Ovary (tissue), 9 donors: ENCODE data around the gene SUOX. TPM values are rescaled to one million over a fixed set of nuclear protein-coding genes. Genes with fewer than 3 reads are reported as not detected.
"Not testable (repeated sequence)": the region's sequence is repeated elsewhere in the genome, so short reads cannot be mapped to it uniquely, and the experiment has no call there.

Experiments
- DNase-seq, 5 donors: peaks; one replicate each; pipeline ENCODE4 v3.0.0-alpha.2; 2019 to 2020
- H3K27ac ChIP-seq, 2 donors: fragments of 200-600 bp; one replicate each; pipeline versions ENCODE4 v1.5.1 to v1.8.0; 2019 to 2022
- H3K27me3 ChIP-seq: fragments of 200-600 bp; one replicate; pipeline ENCODE4 v1.8.0; 2022
- H3K36me3 ChIP-seq: fragments of 200-600 bp; sonication (generic); one replicate; pipeline ENCODE4 v1.5.1; 2019
- H3K4me1 ChIP-seq: one replicate; pipeline ENCODE4 v1.8.1; 2013; ENCODE audit warnings: mild to moderate bottlenecking, moderate library complexity; ENCODE audit not compliant: insufficient read depth
- H3K4me3 ChIP-seq: fragments of 200-600 bp; sonication (generic); one replicate; pipeline ENCODE4 v1.5.1; 2017
- H3K9me3 ChIP-seq, 2 donors: fragments of 200-600 bp in 1 of 2; sonication (generic) in 1 of 2; one replicate each; pipeline versions ENCODE4 v1.5.1 to v1.8.1; 2013 to 2019; ENCODE audit warnings: mild to moderate bottlenecking in 1 of 2, moderate library complexity in 1 of 2
- EP300 ChIP-seq: sonication (generic); formaldehyde crosslinking; IDR thresholded peaks from one replicate; pipeline ENCODE4 v1.6.1; 2017; ENCODE audit warnings: antibody characterized with exemption
- POLR2A ChIP-seq: fragments of 450-650 bp; IDR thresholded peaks from one replicate; pipeline ENCODE4 v1.6.1; 2017; ENCODE audit warnings: antibody characterized with exemption, mild to moderate bottlenecking, moderate library complexity
- WGBS, 3 donors: extraction: QIAGEN DNeasy Blood & Tissue Kit in 1 of 3; methylation state at CpG; one replicate each; pipeline versions ENCODE4 v1.1.5 to v1.1.7; 2013 to 2017; 5-methylcytosine and 5-hydroxymethylcytosine counted together
- intact Hi-C, 4 donors: fragments of 100-400 bp; cut with DNase I; formaldehyde crosslinking; loops; one replicate each; pipeline versions ENCODE4 v1.11.0 to v1.15.1; 2022 to 2023
- polyA plus RNA-seq, 2 donors: library from polyadenylated mRNA; stranded (reverse); fragments of 200-250 nt in 1 of 2; fragments of 350-450 nt in 1 of 2; fragmentation: Illumina TruSeq in 1 of 2; extraction: RNeasy Lipid Tissue Mini Kit (QIAGEN cat#74804) in 1 of 2; gene quantifications; one replicate each; pipeline ENCODE4 v1.2.3, GENCODE V29; 2013 to 2014
- total RNA-seq, 7 donors: library from RNA; depleted of rRNA in 2 of 7; stranded (reverse); fragments of >200 nt in 2 of 7; fragmentation: NEBNext Ultra II Directional in 3 of 7; extraction: Animal tissue kit (Norgen Biotek cat#: 25700) in 3 of 7; gene quantifications; one replicate each; pipeline versions ENCODE4 v1.1.0 to v1.2.4, GENCODE V29; 2016 to 2023
- TF ChIP-seq, protein P1 (sequence below), 3 donors: fragments of 450-650 bp in 2 of 3; fragments of 200-600 bp in 1 of 3; IDR thresholded peaks; one replicate each; pipeline versions ENCODE4 v1.5.1 to v1.8.0; 2016 to 2022; ENCODE audit warnings: antibody characterized with exemption in 3 of 3, mild to moderate bottlenecking in 1 of 3
- donor health status: DM: no; HTN: no; CAD: no; lungs with moderate emphysema.
- donor health status: DM: no; HTN: no; CAD: no.
- donor health status: Bipolar disorder and iron deficiency.
- donor health status: DM: yes; HTN: yes; CAD: no.
- donor health status: DM: no; HTN: no; CAD: no.
- donor health status: DM: yes; HTN: yes; CAD: no.

Gene SUOX
- total and polyA plus RNA-seq, 9 donors: 18.0 to 39.4 (median 31.9) TPM

DNA sequence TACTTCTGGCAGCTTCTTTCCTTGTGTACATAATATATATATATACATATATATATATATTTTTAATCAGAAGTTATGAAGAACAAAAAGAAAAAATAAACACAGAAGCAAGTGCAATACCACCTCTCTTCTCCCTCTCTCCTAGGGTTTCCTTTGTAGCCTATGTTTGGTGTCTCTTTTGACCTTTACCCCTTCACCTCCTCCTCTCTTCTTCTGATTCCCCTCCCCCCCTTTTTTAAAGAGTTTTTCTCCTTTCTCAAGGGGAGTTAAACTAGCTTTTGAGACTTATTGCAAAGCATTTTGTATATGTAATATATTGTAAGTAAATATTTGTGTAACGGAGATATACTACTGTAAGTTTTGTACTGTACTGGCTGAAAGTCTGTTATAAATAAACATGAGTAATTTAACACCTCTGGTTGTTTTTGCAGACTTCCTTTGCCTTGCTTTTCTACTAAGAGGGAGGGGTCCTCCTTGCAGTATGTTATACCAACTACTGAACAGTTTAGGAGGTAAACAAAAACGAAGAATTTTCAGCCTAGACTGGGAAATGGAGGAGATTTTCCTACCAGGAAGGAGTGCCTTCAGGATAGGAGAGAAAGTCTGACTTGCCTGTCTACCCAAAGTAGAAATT is 41.1 kb downstream of the SUOX start:
- Histone ChIP-seq H3K9me3 (no peaks in the 10 kb centered on the region), H3K27ac (no peak overlapping the region), H3K4me3 (no peak overlapping the region), H3K36me3 (no peaks in the 10 kb centered on the region), H3K4me1 (no peaks in the 10 kb centered on the region), H3K27me3 (no peaks in the 10 kb centered on the region)
- no peak for DNase-seq
- TF ChIP-seq EP300 (no peak), POLR2A (no peak)
- TF ChIP-seq, protein P1, sequence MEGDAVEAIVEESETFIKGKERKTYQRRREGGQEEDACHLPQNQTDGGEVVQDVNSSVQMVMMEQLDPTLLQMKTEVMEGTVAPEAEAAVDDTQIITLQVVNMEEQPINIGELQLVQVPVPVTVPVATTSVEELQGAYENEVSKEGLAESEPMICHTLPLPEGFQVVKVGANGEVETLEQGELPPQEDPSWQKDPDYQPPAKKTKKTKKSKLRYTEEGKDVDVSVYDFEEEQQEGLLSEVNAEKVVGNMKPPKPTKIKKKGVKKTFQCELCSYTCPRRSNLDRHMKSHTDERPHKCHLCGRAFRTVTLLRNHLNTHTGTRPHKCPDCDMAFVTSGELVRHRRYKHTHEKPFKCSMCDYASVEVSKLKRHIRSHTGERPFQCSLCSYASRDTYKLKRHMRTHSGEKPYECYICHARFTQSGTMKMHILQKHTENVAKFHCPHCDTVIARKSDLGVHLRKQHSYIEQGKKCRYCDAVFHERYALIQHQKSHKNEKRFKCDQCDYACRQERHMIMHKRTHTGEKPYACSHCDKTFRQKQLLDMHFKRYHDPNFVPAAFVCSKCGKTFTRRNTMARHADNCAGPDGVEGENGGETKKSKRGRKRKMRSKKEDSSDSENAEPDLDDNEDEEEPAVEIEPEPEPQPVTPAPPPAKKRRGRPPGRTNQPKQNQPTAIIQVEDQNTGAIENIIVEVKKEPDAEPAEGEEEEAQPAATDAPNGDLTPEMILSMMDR (IDR thresholded peaks at IDR 0.05): no peak
- intact Hi-C loops: loop anchor here in 1 of 4 donors (5.0 kb wide), 1 partner anchor 41 kb away; the partner anchor contains the start of gene SUOX
- 47 to 64% (median 52%) methylated on average over 2 of the region's 2 CpGs for WGBS, 3 donors

DNA sequence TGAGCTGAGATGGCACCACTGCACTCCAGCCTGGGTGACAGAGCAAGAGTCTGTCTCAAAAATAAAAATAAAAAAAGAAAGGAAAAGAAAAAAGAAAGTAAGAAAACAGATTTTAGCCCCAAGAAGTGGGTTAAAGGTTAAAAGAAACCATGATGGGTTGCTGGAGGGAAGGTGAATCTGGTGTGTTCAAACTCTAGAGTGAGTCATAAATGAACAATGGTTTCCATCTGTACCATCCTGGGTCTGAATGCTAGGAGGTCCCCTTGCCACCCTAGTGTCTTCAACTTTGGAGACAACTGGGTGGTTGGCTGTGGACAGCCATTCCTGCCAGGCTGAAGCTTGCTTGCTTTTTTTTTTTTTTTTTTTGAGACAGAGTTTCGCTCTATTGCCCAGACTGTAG is 43.1 kb downstream of the SUOX start:
- Histone ChIP-seq H3K27me3 (no peaks in the 10 kb centered on the region), H3K36me3 (no peaks in the 10 kb centered on the region), H3K4me3 (no peak overlapping the region), H3K9me3 (no peaks in the 10 kb centered on the region), H3K27ac (no peak overlapping the region), H3K4me1 (no peaks in the 10 kb centered on the region)
- WGBS, 3 donors: 93 to 100% (median 100%) methylated on average over 1 of the region's 1 CpG
- intact Hi-C loops: loop anchor here in 3 of 4 donors (2.0 to 10.0 kb wide), 3 partner anchors 43 to 295 kb away; partner anchors contain the start of genes SUOX (in 3 of the 3) and GDF11 (in 1 of the 3)
- DNase-seq: no peak
- TF ChIP-seq POLR2A (no peak), EP300 (no peak)
- TF ChIP-seq, protein P1 (IDR thresholded peaks at IDR 0.05): no peak

DNA sequence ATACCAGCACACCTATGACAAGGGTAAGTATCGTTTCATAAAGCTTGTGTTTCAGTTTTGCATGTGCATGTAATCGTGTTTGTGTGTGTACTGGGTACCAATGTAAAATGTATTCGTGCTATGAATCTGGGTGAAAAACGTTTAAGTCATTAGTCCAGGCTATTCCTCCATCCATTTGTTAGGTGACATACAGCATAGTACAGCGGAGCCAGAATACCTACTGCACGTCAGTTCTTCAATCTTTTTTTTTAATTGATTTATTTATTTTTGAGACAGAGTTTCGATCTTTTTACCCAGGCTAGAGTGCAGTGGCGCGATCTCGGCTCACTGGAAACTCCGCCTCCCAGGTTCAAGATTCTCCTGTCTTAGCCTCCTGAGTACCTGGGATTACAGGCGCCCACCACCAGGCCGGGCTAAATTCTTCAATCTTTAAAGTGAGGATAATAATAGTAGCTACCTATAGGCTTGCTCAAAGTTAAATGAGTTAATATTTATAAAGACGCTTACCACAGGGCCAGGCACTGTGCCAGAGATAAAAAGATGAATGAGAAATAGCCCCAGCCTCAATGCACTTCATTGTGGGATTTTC is 44.0 kb downstream of the SUOX start:
- intact Hi-C loops: loop anchor here in 3 of 4 donors (2.0 to 10.0 kb wide), 3 partner anchors 44 to 296 kb away; partner anchors contain the start of genes SUOX (in 3 of the 3) and GDF11 (in 1 of the 3)
- no peaks in the 10 kb centered on the region for H3K4me1 ChIP-seq
- no peaks in the 10 kb centered on the region for H3K36me3 ChIP-seq
- H3K27me3 ChIP-seq: no peaks in the 10 kb centered on the region
- WGBS, 3 donors: 51 to 63% (median 53%) methylated on average over 14 of the region's 14 CpGs
- TF ChIP-seq POLR2A: no peak
- TF ChIP-seq, protein P1 (IDR thresholded peaks at IDR 0.05): peak in 1 of 3 donors; percentile 32
- peak overlapping the region; percentile 84 to 94 for H3K27ac ChIP-seq
- H3K4me3 ChIP-seq: peak overlapping the region; percentile 85
- DNase-seq: peak in 2 of 5 donors; percentile 40 to 41
- H3K9me3 ChIP-seq: no peaks in the 10 kb centered on the region

DNA sequence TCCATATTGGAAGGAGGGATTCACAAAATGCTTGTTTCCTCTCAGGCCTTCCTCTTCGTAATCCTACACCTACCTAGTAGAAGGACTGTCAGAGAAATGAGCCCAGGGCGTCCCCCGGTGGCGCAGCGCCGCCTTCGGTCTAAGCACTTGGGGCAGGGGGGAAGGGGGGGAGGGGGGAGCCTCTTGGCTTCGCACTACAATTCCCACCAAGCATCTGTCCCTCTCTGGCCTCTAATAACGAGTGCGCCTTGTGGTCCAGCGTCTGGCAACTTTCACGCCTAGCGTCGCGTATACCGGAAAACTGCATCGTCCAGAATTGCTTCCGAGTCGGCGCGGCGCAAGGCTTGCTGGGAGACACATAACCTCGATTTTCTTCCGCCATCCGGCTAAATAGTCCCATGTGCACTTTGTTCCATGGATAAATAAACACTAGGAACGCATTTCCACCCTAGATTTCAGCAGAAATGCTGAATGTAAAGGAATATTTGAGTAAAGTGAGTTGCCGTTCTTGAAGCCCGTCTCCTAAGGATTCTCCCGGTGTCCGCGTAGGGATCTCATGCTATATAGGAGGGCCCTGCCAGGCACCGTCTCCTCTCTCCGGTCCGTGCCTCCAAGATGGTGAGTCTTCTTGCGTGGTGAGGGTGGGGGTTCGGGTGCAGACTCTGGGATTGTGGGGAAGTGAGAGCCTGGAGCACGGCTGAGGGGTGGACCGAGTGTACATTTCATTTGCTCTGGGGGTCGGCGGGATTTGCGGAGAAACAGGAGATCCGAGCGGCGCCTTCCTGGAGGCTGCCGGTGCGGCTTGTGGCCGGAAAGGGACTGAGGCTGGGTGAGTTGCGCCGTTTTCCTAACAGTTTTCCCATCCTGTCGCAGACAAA is 44.7 kb downstream of the SUOX start, which contains the start of gene RPS26:
Gene RPS26, plus strand, starts transcription at position 367 of the 878 bp plus-strand sequence. Its CDS starts 249 bp downstream, at position 616.
- no peaks in the 10 kb centered on the region for H3K36me3 ChIP-seq
- intact Hi-C loops: loop anchor here in 3 of 4 donors (2.0 to 10.0 kb wide), 3 partner anchors 45 to 297 kb away; partner anchors contain the start of genes SUOX (in 3 of the 3) and GDF11 (in 1 of the 3)
- no peaks in the 10 kb centered on the region for H3K9me3 ChIP-seq
- peak; percentile 96 to 98 (median 97) for DNase-seq
- TF ChIP-seq, protein P1 (IDR thresholded peaks at IDR 0.05): peak in 2 of 3 donors; percentile 35 to 36
- TF ChIP-seq EP300 (peak; percentile 54), POLR2A (peak; percentile 94)
- peak within 1 kb of the TSS; percentile 85 for H3K4me3 ChIP-seq
- no peaks in the 10 kb centered on the region for H3K4me1 ChIP-seq
- H3K27ac ChIP-seq: peak within 1 kb of the TSS; percentile 84 to 94
- 0% methylated on average over 50 of the region's 50 CpGs for WGBS, 3 donors
- H3K27me3 ChIP-seq: no peaks in the 10 kb centered on the region

DNA sequence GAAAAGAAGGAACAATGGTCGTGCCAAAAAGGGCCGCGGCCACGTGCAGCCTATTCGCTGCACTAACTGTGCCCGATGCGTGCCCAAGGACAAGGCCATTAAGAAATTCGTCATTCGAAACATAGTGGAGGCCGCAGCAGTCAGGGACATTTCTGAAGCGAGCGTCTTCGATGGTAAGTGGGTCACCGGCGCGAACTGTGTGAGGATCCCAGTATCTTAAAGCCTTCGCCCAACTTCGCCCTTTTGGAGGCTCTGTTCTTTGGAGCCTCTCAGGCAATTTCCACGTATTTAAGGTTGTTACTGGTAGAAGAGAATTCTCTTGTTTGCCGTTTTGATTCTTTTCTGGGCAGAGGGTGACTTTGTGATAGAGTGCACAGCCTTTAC is 45.3 kb downstream of the SUOX start:
- intact Hi-C loops: loop anchor here in 2 of 4 donors (10.0 kb wide), 2 partner anchors 48 to 298 kb away; partner anchors contain the start of genes GDF11 (in 1 of the 2) and SUOX (in 1 of the 2)

More for the DNA sequence above, 45.3 kb downstream of the SUOX start:
- not testable (repeated sequence) for DNase-seq, H3K9me3 ChIP-seq, H3K36me3 ChIP-seq, H3K27me3 ChIP-seq, H3K4me1 ChIP-seq
- Histone ChIP-seq H3K4me3 (peak overlapping the region; percentile 85), H3K27ac (peak overlapping the region; percentile 84 to 94)
- WGBS, 3 donors: 0 to 1% (median 1%) methylated on average over 19 to 20 of the region's 20 CpGs
